HL-60 (cell line): ENCODE measurements around the gene PAK5.

Experiments used
- CTCF ChIP-seq: IDR thresholded peaks from one replicate; pipeline ENCODE4 v1.5.1; 2011; ENCODE audit warnings: low read length, control low read depth, inconsistent platforms; ENCODE audit not compliant: insufficient read depth
- GABPA ChIP-seq: IDR thresholded peaks from 2 replicates; pipeline ENCODE4 v1.6.1; 2012; ENCODE audit warnings: low read depth
- POLR2AphosphoS5 ChIP-seq: IDR thresholded peaks from 2 replicates; pipeline ENCODE4 v1.6.1; 2012; ENCODE audit warnings: low read depth

GRCh38 chr20:9557411-9557810, 281.5 kb downstream of the PAK5 start:
- TF ChIP-seq POLR2AphosphoS5 = no peak
- TF ChIP-seq GABPA = no peak
- no peak for TF ChIP-seq CTCF
